Left renal pelvis (tissue), 4 donors: Measurements from ENCODE around the gene CAV1. TPM values are rescaled to one million over a fixed set of nuclear protein-coding genes. Genes with fewer than 3 reads are reported as not detected.

Experiments used
- DNase-seq, 4 donors: peaks; one replicate each; pipeline ENCODE4 v3.0.0-alpha.2; 2013; ENCODE audit warnings: low read depth in 4 of 4, low spot score in 3 of 4
- polyA plus RNA-seq, 4 donors: library from polyadenylated mRNA; unstranded; fragments of 120-200 nt; gene quantifications; one replicate each; pipeline ENCODE4 v1.2.1, GENCODE V29; 2013; ENCODE audit not compliant: insufficient read length in 4 of 4

The CAV1 gene
- polyA plus RNA-seq, 4 donors: 25.9 to 84.3 (median 38.3) TPM

- DNase-seq: no peak
Measured at GRCh38 chr7:116553168-116553964, 28.5 kb downstream of the CAV1 start.

- no peak for DNase-seq
Measured at GRCh38 chr7:116554436-116554835, 29.6 kb downstream of the CAV1 start.

- DNase-seq: no peak
Measured at GRCh38 chr7:116554911-116555310, 30.1 kb downstream of the CAV1 start.

DNA sequence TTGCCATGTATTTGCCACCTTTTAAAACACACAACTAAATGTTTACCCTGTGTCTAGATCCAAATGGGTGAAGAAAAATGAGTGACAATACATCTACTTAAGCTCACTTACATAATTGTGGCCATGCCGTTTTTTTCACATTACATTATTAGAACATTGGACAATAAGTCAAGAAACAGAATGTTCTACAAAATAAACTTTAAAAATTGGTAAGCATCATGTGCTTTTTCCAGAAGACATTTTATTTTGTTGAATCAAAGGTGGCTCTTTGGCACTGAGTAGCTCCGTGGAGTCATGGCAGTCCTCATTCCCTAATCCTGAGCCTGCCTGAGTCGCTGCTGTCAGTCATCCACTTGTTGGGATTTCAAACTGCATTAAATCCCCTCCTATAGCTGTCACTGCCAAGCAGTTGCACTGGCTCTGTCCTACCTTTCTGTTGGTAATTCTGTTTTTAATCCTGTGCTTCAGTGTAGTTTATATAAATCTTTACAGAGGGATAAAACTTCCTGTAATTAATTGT lies 32.3 kb downstream of the CAV1 start:
- DNase-seq: no peak

GRCh38 chr7:116557901-116558300 lies 33.1 kb downstream of the CAV1 start:
- no peak for DNase-seq

- DNase-seq: no peak
Measured at GRCh38 chr7:116560021-116560970, 35.5 kb downstream of the CAV1 start.

DNA sequence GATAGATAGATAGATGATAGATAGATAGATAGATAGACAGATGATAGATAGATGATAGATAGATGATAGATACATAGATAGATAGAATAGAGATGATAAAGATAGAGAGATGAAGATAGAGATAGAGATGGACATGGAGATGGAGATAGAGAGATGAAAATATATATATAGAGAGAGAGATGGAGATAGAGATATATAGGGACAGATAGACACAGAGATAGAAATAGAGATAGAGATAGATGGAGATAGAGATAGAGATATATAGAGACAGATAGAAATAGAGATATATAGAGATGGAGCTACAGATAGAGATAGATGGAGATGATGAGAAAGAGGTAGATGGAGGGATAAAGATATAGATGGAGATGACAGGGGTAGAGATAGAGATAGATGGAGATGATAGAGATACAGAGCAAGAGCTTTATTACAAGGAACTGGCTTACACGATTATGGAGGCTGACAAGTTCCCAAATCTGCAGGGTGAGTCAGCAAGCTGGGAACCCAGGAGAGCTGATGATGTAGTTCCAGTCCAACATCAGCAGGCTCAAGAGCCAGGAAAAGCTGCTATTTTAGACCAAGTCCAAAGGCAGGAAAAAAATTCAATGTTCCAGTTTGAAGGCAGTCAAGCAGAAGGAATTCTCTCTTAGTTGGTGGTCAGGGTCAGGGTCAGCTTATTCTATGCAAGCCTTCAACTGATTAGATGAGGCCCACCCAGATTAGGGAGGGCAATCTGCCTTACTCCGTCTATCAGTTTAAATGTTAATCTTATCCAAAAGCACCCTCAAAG lies 37.1 kb downstream of the CAV1 start:
- DNase-seq: no peak

- no peak for DNase-seq
Measured at GRCh38 chr7:116562529-116563121, 37.8 kb downstream of the CAV1 start.

- no peak for DNase-seq
Measured at GRCh38 chr7:116565981-116566380, 41.1 kb downstream of the CAV1 start.

DNA sequence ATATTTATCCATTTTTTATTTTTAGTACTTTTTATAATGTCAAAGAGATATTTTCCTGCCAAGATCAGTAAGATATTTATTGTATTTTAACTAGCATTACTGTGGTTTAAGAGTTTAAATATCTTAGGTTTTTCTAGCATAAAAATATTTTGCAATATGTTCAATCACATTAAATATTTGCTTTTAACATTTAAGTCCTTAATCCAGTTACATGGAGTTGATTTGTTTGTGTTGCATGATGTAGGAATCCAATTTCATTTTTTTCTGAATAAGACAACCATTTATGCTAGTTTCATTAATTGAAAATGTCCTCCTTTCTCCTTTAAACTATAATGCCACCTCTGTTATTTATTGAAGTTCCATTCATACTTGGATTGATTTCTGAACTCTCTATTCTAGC lies 41.8 kb downstream of the CAV1 start:
- DNase-seq: no peak

DNA sequence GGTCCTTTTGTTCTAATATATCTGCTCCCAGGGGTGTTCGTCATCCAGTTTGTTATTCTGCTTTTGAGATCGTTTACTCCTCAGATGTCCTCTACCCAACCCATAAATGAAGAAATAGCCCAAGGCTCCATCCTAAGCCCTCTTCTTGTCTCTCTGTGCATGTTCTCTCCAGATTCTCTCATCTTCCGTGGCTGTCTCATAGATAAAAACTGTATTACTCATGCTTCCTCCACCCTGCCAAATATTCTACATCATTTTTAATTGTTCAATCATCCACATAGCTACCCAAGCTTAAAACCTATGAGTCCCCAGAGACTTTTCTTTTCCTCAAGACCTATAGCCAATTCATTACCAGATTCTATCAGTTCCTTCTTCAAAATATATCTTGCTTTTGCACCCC lies 44.9 kb downstream of the CAV1 start:
- no peak for DNase-seq

DNA sequence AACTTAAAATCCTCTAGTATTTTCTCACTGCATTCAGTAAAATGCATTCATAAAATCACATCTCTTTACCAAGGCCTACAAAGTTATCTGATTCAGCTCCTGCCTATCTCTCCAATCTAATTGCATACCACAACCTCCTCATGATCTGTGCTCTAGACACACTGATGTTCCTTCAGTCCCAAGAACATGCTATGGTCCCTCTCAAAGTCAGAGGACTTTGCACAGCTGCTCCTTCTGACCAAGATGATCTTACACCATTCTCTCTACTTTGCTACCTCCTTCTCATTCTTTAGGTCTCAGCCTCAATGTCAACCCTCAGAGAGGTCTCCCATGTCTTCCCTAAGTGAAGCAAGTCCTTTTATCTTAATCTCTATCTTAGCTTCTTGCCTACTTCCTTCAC lies 45.5 kb downstream of the CAV1 start:
- DNase-seq: no peak

GRCh38 chr7:116571037-116571436 lies 46.2 kb downstream of the CAV1 start:
- DNase-seq: no peak

- DNase-seq: no peak
Measured at GRCh38 chr7:116571552-116571951, 46.7 kb downstream of the CAV1 start.

- DNase-seq: no peak
Measured at GRCh38 chr7:116572036-116572435, 47.2 kb downstream of the CAV1 start.

DNA sequence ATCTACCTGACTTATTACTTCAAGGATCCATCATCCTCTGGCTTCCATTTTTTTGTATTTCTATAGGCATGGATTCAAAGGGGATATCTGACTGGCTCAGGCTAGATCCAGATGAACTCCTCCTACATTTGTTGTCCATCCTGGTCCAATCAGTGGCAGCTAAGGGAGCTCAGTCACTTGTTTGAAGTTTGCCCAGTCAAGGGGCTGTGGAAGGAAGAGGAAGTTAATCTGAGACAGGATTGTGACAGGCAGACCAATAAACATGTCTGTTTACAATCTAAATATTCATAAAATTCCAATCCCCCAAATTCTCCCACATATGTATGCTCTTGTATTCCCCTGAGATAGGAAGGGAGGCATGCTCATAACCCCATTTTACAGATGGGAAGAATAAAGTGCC lies 48.7 kb downstream of the CAV1 start:
- no peak for DNase-seq

DNA sequence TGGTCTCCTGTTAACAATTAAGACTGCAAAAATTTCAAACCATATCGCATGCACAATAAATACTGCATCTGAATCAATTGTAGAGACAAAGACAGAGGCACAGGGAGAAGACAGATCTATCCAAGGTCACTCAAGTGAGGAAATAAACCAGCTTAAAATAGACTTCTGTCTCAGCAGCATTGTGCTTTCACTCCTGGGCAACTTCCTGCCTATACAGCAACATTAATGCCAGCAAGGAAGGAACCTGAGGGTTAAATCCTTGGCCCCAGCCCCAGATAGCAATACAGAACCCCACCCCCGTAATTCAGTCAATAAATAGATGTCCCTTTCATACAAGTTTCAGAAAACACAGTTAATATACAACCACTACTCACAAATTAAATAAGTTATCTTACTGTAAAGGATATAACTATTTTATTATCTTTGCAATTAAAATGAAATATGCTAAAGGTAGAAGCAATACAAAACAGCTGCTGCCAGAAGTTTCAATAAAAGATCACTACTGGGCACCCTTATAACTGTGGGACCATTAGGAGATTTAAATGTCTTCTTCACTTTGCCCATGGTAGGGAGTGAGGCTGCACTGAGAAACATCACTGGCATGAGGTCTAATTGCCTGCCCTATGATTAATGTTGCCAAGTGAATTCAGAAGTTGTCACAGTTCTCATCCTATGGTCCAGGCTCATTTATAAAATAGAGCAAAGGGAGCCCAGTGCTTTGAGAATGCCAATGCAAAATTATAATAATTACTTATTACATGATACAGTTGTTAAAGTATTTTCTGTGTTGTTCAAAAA lies 49.4 kb downstream of the CAV1 start:
- DNase-seq: no peak

GRCh38 chr7:116575853-116576252 lies 51.0 kb downstream of the CAV1 start:
- no peak for DNase-seq
